ENCODE measurements around the gene TMEM156. TPM values are rescaled to one million over a fixed set of nuclear protein-coding genes. Genes with fewer than 3 reads are reported as not detected.

The TMEM156 gene, protein sequence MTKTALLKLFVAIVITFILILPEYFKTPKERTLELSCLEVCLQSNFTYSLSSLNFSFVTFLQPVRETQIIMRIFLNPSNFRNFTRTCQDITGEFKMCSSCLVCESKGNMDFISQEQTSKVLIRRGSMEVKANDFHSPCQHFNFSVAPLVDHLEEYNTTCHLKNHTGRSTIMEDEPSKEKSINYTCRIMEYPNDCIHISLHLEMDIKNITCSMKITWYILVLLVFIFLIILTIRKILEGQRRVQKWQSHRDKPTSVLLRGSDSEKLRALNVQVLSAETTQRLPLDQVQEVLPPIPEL
- 2.7 and 5.9 TPM in 2 replicates for total RNA-seq (2014; rRNA removed; shearing (Covaris generic))

GRCh38 chr4:39032218-39033085, at the start of gene TMEM156:
TMEM156 (minus strand) TSS chr4:39032409; CDS start chr4:39032313, 96 bp downstream.

GRCh38 chr4:39062094-39062769, 30.0 kb upstream of the TMEM156 start, which contains the start of gene KLHL5:
KLHL5 (plus strand) TSS chr4:39062232; CDS start chr4:39062653, 421 bp downstream.

Other genes with a start within 250 kb of the TMEM156 start
- 0.05 TPM in 1 of 2 replicates, not detected in the other for gene TLR10, start 249.4 kb downstream of the TMEM156 start, total RNA-seq (2014; rRNA removed; shearing (Covaris generic))
- 0.49 and 0.56 TPM in 2 replicates for gene TLR1, start 227.6 kb downstream of the TMEM156 start, total RNA-seq (2014; rRNA removed; shearing (Covaris generic))
- 3.0 and 3.6 TPM in 2 replicates for gene TLR6, start 175.6 kb downstream of the TMEM156 start, total RNA-seq (2014; rRNA removed; shearing (Covaris generic))
- 37.8 and 42.3 TPM in 2 replicates for gene FAM114A1, start 164.6 kb downstream of the TMEM156 start, total RNA-seq (2014; rRNA removed; shearing (Covaris generic))
- gene KLHL5, start 29.8 kb upstream of the TMEM156 start, total RNA-seq (2014; rRNA removed; shearing (Covaris generic)), result 42.7 and 45.5 TPM in 2 replicates
- gene WDR19, start 150.1 kb upstream of the TMEM156 start, total RNA-seq (2014; rRNA removed; shearing (Covaris generic)), result 17.5 and 18.6 TPM in 2 replicates